ENCODE data around the gene PDGFD. TPM values are rescaled to one million over a fixed set of nuclear protein-coding genes. Genes with fewer than 3 reads are reported as not detected.

PDGFD gene
- total RNA-seq, 1 donor from 2014 or later: 0.49 TPM

DNA sequence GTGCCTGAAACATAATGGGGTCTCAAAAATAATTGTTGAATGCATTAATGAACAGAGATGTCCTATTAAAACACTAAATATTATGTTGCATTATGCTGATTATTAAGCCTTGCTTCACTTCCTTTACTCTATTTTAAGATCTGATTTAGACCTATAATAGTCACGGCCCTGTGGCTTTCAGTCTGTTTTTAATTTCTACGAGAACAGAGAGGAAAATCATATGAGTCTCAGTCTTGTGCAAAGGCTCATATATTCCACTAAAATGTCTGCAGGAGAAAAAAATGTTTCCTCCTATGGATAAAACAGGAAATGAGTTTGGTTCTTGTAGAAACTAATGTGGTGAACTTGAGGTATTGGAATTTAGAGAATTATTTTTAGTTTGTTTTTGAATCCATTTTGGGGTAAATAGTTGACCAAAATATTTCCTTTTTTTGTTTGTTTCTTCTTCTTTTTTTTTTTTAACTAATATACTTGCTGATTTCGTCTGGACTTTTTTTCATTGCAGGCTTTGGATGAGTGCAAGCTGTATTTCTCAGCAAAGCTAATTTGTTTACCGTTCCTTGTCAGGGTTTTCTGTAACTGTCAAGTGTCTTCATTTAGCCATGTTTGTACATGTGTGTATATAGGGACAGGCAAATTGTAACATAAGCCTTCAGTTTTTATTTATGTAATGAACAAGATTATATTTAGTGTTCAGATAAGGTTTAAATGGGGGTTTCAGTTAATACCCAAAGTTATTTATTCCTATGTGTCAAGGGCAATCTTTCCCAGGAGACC is 266.6 kb downstream of the PDGFD start:
- H3K27ac Mint-ChIP-seq (ENCODE audit: unreplicated experiment): no peak overlapping the region
- no peaks in the 10 kb centered on the region for H3K36me3 Mint-ChIP-seq (ENCODE audit: unreplicated experiment)

DNA sequence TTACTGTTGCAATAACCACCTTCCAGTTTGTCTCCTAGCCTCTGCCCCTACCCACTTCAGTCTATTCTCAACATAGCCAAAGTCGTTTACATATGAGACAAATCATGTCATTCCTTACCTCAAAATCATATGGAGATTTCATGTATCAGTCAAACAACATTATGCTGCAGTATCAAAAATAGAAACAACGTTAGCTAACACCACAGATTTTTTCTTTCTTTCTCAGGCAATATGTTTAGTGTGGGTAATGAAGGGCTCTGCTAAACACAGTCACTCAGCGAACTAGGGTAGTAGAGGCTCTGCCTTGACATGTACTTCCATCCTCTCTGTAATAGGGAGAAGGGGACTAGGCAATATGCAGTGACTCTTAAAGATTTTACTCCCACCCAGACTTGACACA is 268.8 kb downstream of the PDGFD start:
- no peaks in the 10 kb centered on the region for H3K27me3 Mint-ChIP-seq (ENCODE audit: unreplicated experiment)

More for the DNA sequence above, 266.6 kb downstream of the PDGFD start:
- no peaks in the 10 kb centered on the region for H3K4me1 Mint-ChIP-seq (ENCODE audit: low read depth, unreplicated experiment)
- no peaks in the 10 kb centered on the region for H3K9me3 Mint-ChIP-seq (ENCODE audit: unreplicated experiment)
- no peak for DNase-seq
- TF ChIP-seq, protein P1, sequence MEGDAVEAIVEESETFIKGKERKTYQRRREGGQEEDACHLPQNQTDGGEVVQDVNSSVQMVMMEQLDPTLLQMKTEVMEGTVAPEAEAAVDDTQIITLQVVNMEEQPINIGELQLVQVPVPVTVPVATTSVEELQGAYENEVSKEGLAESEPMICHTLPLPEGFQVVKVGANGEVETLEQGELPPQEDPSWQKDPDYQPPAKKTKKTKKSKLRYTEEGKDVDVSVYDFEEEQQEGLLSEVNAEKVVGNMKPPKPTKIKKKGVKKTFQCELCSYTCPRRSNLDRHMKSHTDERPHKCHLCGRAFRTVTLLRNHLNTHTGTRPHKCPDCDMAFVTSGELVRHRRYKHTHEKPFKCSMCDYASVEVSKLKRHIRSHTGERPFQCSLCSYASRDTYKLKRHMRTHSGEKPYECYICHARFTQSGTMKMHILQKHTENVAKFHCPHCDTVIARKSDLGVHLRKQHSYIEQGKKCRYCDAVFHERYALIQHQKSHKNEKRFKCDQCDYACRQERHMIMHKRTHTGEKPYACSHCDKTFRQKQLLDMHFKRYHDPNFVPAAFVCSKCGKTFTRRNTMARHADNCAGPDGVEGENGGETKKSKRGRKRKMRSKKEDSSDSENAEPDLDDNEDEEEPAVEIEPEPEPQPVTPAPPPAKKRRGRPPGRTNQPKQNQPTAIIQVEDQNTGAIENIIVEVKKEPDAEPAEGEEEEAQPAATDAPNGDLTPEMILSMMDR (IDR thresholded peaks at IDR 0.05; ENCODE audit: partially characterized antibody, unreplicated experiment): no peak
- no peak overlapping the region for H3K4me3 Mint-ChIP-seq (ENCODE audit: unreplicated experiment)
- H3K27me3 Mint-ChIP-seq (ENCODE audit: unreplicated experiment): no peaks in the 10 kb centered on the region

DNA sequence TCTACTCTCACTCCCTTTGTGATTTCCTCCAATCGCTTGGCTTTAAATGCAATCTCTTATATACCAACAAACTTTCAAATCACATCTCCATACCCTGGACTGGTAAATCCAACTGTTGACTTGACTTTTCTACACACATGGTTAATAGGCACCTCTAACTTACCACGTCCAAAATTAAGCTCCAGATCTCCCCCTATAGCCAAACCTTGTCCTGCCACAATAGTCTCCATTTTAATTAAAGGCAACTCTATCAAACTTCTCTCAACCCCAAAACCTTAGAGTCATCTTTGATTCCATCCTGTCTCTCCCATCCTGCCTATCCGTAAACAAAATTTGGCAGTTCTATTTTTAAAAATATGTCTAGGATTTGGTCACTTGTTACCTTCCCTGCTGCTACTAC is 269.3 kb downstream of the PDGFD start:
- DNase-seq: no peak
- Mint-ChIP-seq H3K27ac (ENCODE audit: unreplicated experiment) (no peak overlapping the region), H3K9me3 (ENCODE audit: unreplicated experiment) (peaks cover 1% of the 10 kb centered on the region), H3K36me3 (ENCODE audit: unreplicated experiment) (no peaks in the 10 kb centered on the region), H3K4me3 (ENCODE audit: unreplicated experiment) (no peak overlapping the region), H3K4me1 (ENCODE audit: low read depth, unreplicated experiment) (no peaks in the 10 kb centered on the region), H3K27me3 (ENCODE audit: unreplicated experiment) (no peaks in the 10 kb centered on the region)
- TF ChIP-seq, protein P1 (IDR thresholded peaks at IDR 0.05; ENCODE audit: partially characterized antibody, unreplicated experiment): no peak

More for the DNA sequence above, 268.8 kb downstream of the PDGFD start:
- Mint-ChIP-seq H3K4me3 (ENCODE audit: unreplicated experiment) (no peak overlapping the region), H3K9me3 (ENCODE audit: unreplicated experiment) (peaks cover 1% of the 10 kb centered on the region), H3K36me3 (ENCODE audit: unreplicated experiment) (no peaks in the 10 kb centered on the region), H3K4me1 (ENCODE audit: low read depth, unreplicated experiment) (no peaks in the 10 kb centered on the region), H3K27ac (ENCODE audit: unreplicated experiment) (no peak overlapping the region)
- no peak for DNase-seq
- TF ChIP-seq, protein P1 (IDR thresholded peaks at IDR 0.05; ENCODE audit: partially characterized antibody, unreplicated experiment): no peak

DNA sequence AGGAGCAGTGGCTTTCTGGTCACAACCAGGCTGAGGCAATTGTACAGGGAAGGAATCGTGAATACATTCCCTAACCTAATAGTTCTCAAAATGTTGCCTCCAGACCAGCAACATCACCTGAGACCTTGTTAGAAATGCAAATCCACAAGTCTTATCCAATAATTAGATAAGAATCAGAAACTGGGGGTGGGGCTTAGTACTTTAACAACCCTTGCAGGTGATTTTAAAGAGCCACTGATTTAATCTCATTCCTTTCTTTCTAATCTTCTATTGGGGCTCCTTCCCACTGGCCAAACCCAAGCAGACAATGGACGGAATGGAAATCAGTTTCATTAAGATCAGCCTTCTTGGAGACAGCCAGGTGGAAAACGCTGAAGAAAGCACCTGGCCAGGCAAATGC is 269.9 kb downstream of the PDGFD start:
- Mint-ChIP-seq H3K4me3 (ENCODE audit: unreplicated experiment) (no peak overlapping the region), H3K36me3 (ENCODE audit: unreplicated experiment) (no peaks in the 10 kb centered on the region), H3K4me1 (ENCODE audit: low read depth, unreplicated experiment) (no peaks in the 10 kb centered on the region), H3K27me3 (ENCODE audit: unreplicated experiment) (no peaks in the 10 kb centered on the region), H3K27ac (ENCODE audit: unreplicated experiment) (no peak overlapping the region), H3K9me3 (ENCODE audit: unreplicated experiment) (peaks cover 1% of the 10 kb centered on the region)
- DNase-seq: no peak
- TF ChIP-seq, protein P1 (IDR thresholded peaks at IDR 0.05; ENCODE audit: partially characterized antibody, unreplicated experiment): no peak

DNA sequence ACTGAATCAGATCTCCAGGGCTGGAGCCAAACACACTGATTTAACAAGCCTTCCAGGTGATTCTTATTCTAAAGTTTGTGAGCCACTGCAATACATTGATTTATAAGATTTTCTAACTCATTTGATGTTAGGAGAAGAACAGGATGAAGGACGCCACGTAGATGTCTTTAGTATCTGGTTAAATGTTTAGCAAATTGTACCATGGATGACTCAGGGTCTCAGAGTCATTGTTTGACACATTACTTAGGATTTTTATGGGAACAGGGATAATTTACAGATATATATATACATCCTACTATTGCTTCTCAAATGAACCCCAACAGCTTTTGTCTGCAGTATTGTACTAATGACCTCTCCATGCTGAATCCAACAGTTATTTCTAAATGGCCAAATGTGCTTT is 270.6 kb downstream of the PDGFD start:
- no peaks in the 10 kb centered on the region for H3K27me3 Mint-ChIP-seq (ENCODE audit: unreplicated experiment)
- no peak overlapping the region for H3K27ac Mint-ChIP-seq (ENCODE audit: unreplicated experiment)
- TF ChIP-seq, protein P1 (IDR thresholded peaks at IDR 0.05; ENCODE audit: partially characterized antibody, unreplicated experiment): no peak
- peaks cover 1% of the 10 kb centered on the region for H3K9me3 Mint-ChIP-seq (ENCODE audit: unreplicated experiment)
- no peak overlapping the region for H3K4me3 Mint-ChIP-seq (ENCODE audit: unreplicated experiment)
- H3K4me1 Mint-ChIP-seq (ENCODE audit: low read depth, unreplicated experiment): no peaks in the 10 kb centered on the region
- no peak for DNase-seq
- H3K36me3 Mint-ChIP-seq (ENCODE audit: unreplicated experiment): no peaks in the 10 kb centered on the region
